Activated T-helper 2 cell treated with anti-CD3 and anti-CD28 coated beads, Interferon-gamma antibody, Interleukin-2, Interleukin-4, amounts not matched to agents 10 μg/mL and 5 μg/mL and 100 μg/mL, durations not matched to agents 14 hours and 24 hours and 36 hours (primary cell): ENCODE results near the gene CARF. TPM values are rescaled to one million over a fixed set of nuclear protein-coding genes. Genes with fewer than 3 reads are reported as not detected.
"Not testable (repeated sequence)": the region's sequence is repeated elsewhere in the genome, so short reads cannot be mapped to it uniquely, and the experiment has no call there.

Source experiments
- DNase-seq: peaks from one replicate; pipeline ENCODE4 v3.0.0; 2021; ENCODE audit warnings: low spot score
- H3K27ac Mint-ChIP-seq: one replicate; pipeline ENCODE4 v1.8.0; 2021; ENCODE audit warnings: mixed read lengths
- H3K27me3 Mint-ChIP-seq: one replicate; pipeline ENCODE4 v1.8.0; 2021; ENCODE audit warnings: low read depth, mixed read lengths
- H3K36me3 Mint-ChIP-seq: one replicate; pipeline ENCODE4 v1.8.0; 2021; ENCODE audit warnings: low read depth, mixed read lengths
- H3K4me1 Mint-ChIP-seq: one replicate; pipeline ENCODE4 v1.8.0; 2021; ENCODE audit warnings: low read depth, mixed read lengths
- H3K4me3 Mint-ChIP-seq: one replicate; pipeline ENCODE4 v1.8.0; 2021; ENCODE audit warnings: low read depth, mild to moderate bottlenecking, moderate library complexity, mixed read lengths
- H3K9me3 Mint-ChIP-seq: one replicate; pipeline ENCODE4 v1.8.0; 2021; ENCODE audit warnings: mixed read lengths
- intact Hi-C: fragments of 100-400 bp; cut with micrococcal nuclease; formaldehyde crosslinking; loops from one replicate; pipeline ENCODE4 v1.15.1; 2023
- total RNA-seq: library from RNA; stranded (reverse); gene quantifications from 2 replicates; pipeline ENCODE4 v1.2.3, GENCODE V29; 2022

CARF gene
- total RNA-seq, 1 donor from 2014 or later = 5.0 TPM

GRCh38 chr2:202945497-202945896, 33.4 kb downstream of the CARF start:
- H3K27me3 Mint-ChIP-seq = no peaks in the 10 kb centered on the region
- no peak overlapping the region for H3K4me3 Mint-ChIP-seq
- H3K36me3 Mint-ChIP-seq = peaks cover 42% of the 10 kb centered on the region
- no peak overlapping the region for H3K27ac Mint-ChIP-seq
- no peaks in the 10 kb centered on the region for H3K4me1 Mint-ChIP-seq
- H3K9me3 Mint-ChIP-seq = peaks cover 31% of the 10 kb centered on the region
- no peak for DNase-seq
- intact Hi-C loops = no loop called here

GRCh38 chr2:202949333-202949732, 37.3 kb downstream of the CARF start:
- DNase-seq, H3K27ac Mint-ChIP-seq, H3K4me1 Mint-ChIP-seq, H3K27me3 Mint-ChIP-seq, H3K4me3 Mint-ChIP-seq, intact Hi-C loops: not testable (repeated sequence)
- Mint-ChIP-seq H3K9me3 (peaks cover 31% of the 10 kb centered on the region), H3K36me3 (peaks cover 38% of the 10 kb centered on the region)

- DNase-seq = no peak
- Mint-ChIP-seq H3K4me1 (no peaks in the 10 kb centered on the region), H3K36me3 (peaks cover 26% of the 10 kb centered on the region), H3K27me3 (no peaks in the 10 kb centered on the region), H3K9me3 (peaks cover 27% of the 10 kb centered on the region), H3K27ac (no peak overlapping the region), H3K4me3 (no peak overlapping the region)
- intact Hi-C loops = no loop called here
These were observed 38.5 kb downstream of the CARF start for GRCh38 chr2:202950592-202950991.

- no peaks in the 10 kb centered on the region for H3K9me3 Mint-ChIP-seq
- DNase-seq = no peak
- no peak overlapping the region for H3K27ac Mint-ChIP-seq
- peaks cover 2% of the 10 kb centered on the region for H3K4me1 Mint-ChIP-seq
- intact Hi-C loops = no loop called here
- H3K4me3 Mint-ChIP-seq = no peak overlapping the region
- no peaks in the 10 kb centered on the region for H3K27me3 Mint-ChIP-seq
- peaks cover 8% of the 10 kb centered on the region for H3K36me3 Mint-ChIP-seq
These were observed 48.4 kb downstream of the CARF start for GRCh38 chr2:202960524-202960923.

GRCh38 chr2:202963712-202964111, 51.6 kb downstream of the CARF start:
- Mint-ChIP-seq H3K9me3 (no peaks in the 10 kb centered on the region), H3K27me3 (no peaks in the 10 kb centered on the region), H3K4me1 (peaks cover 6% of the 10 kb centered on the region), H3K4me3 (no peak overlapping the region), H3K27ac (no peak overlapping the region), H3K36me3 (peaks cover 11% of the 10 kb centered on the region)
- no peak for DNase-seq
- intact Hi-C loops = no loop called here

- peaks cover 11% of the 10 kb centered on the region for H3K36me3 Mint-ChIP-seq
- no peak overlapping the region for H3K4me3 Mint-ChIP-seq
- peaks cover 6% of the 10 kb centered on the region for H3K4me1 Mint-ChIP-seq
- H3K27me3 Mint-ChIP-seq = no peaks in the 10 kb centered on the region
- no peaks in the 10 kb centered on the region for H3K9me3 Mint-ChIP-seq
- DNase-seq = peak; percentile 13
- intact Hi-C loops = no loop called here
- H3K27ac Mint-ChIP-seq = no peak overlapping the region
These were observed 53.9 kb downstream of the CARF start for GRCh38 chr2:202965810-202966460.

- DNase-seq, H3K4me1 Mint-ChIP-seq, H3K4me3 Mint-ChIP-seq, H3K27me3 Mint-ChIP-seq, H3K27ac Mint-ChIP-seq, intact Hi-C loops, H3K9me3 Mint-ChIP-seq: not testable (repeated sequence)
- H3K36me3 Mint-ChIP-seq = peaks cover 13% of the 10 kb centered on the region
These were observed 57.3 kb downstream of the CARF start for GRCh38 chr2:202969404-202969803.

- no peak for DNase-seq
- Mint-ChIP-seq H3K36me3 (no peaks in the 10 kb centered on the region), H3K27me3 (no peaks in the 10 kb centered on the region), H3K4me3 (no peak overlapping the region), H3K27ac (no peak overlapping the region), H3K9me3 (no peaks in the 10 kb centered on the region), H3K4me1 (no peaks in the 10 kb centered on the region)
- intact Hi-C loops = no loop called here
These were observed 64.7 kb downstream of the CARF start for GRCh38 chr2:202976809-202977208.

- no peaks in the 10 kb centered on the region for H3K9me3 Mint-ChIP-seq
- no peaks in the 10 kb centered on the region for H3K27me3 Mint-ChIP-seq
- no peak for DNase-seq
- intact Hi-C loops = no loop called here
- H3K36me3 Mint-ChIP-seq = peaks cover 8% of the 10 kb centered on the region
- no peaks in the 10 kb centered on the region for H3K4me1 Mint-ChIP-seq
- H3K4me3 Mint-ChIP-seq = no peak overlapping the region
- H3K27ac Mint-ChIP-seq = no peak overlapping the region
These were observed 70.9 kb downstream of the CARF start for GRCh38 chr2:202982779-202983491.

- no peaks in the 10 kb centered on the region for H3K36me3 Mint-ChIP-seq
- H3K27ac Mint-ChIP-seq = no peak overlapping the region
- no peaks in the 10 kb centered on the region for H3K4me1 Mint-ChIP-seq
- intact Hi-C loops = no loop called here
- no peak for DNase-seq
- no peaks in the 10 kb centered on the region for H3K27me3 Mint-ChIP-seq
- H3K9me3 Mint-ChIP-seq = no peaks in the 10 kb centered on the region
- no peak overlapping the region for H3K4me3 Mint-ChIP-seq
These were observed 77.7 kb downstream of the CARF start for GRCh38 chr2:202989749-202990148.

- intact Hi-C loops = no loop called here
- Mint-ChIP-seq H3K9me3 (no peaks in the 10 kb centered on the region), H3K36me3 (no peaks in the 10 kb centered on the region), H3K4me3 (no peak overlapping the region), H3K4me1 (no peaks in the 10 kb centered on the region), H3K27me3 (no peaks in the 10 kb centered on the region), H3K27ac (no peak overlapping the region)
- DNase-seq = no peak
These were observed 78.4 kb downstream of the CARF start for GRCh38 chr2:202990501-202990900.

- H3K9me3 Mint-ChIP-seq, H3K27ac Mint-ChIP-seq, H3K4me1 Mint-ChIP-seq, H3K27me3 Mint-ChIP-seq, H3K4me3 Mint-ChIP-seq, intact Hi-C loops, H3K36me3 Mint-ChIP-seq, DNase-seq: not testable (repeated sequence)
These were observed 85.0 kb downstream of the CARF start for GRCh38 chr2:202997113-202997512.

- no peaks in the 10 kb centered on the region for H3K9me3 Mint-ChIP-seq
- H3K27ac Mint-ChIP-seq = no peak overlapping the region
- intact Hi-C loops = no loop called here
- peaks cover 14% of the 10 kb centered on the region for H3K27me3 Mint-ChIP-seq
- no peaks in the 10 kb centered on the region for H3K36me3 Mint-ChIP-seq
- DNase-seq = no peak
- no peak overlapping the region for H3K4me3 Mint-ChIP-seq
- no peaks in the 10 kb centered on the region for H3K4me1 Mint-ChIP-seq
These were observed 90.2 kb downstream of the CARF start for GRCh38 chr2:203002054-203002821.
